Natural killer cell (primary cell): ENCODE results near the gene PLAAT3. TPM values are rescaled to one million over a fixed set of nuclear protein-coding genes. Genes with fewer than 3 reads are reported as not detected.

Experiments
- ATAC-seq, 3 donors: fragments of 150-1000 bp in 2 of 3; fragments of 200-7000 bp in 1 of 3; cut with Tn5 transposase; 1 replicate in 1 of 3; 2 replicates in 2 of 3; pipeline ENCODE4 v1.10.0; 2021; ENCODE audit warnings: mild to moderate bottlenecking in 2 of 3, moderate library complexity in 2 of 3
- DNase-seq, 2 donors: peaks; one replicate each; pipeline versions ENCODE4 v3.0.0 to v3.0.0-alpha.2; 2013 to 2021; ENCODE audit warnings: mixed read lengths in 1 of 2
- H3K27ac ChIP-seq: one replicate; pipeline ENCODE4 v1.5.1; 2013; ENCODE audit warnings: mild to moderate bottlenecking, low read length
- H3K27me3 ChIP-seq: one replicate; pipeline ENCODE4 v1.6.1; 2013; ENCODE audit warnings: low read length; ENCODE audit not compliant: control insufficient read depth, insufficient read depth
- H3K36me3 ChIP-seq: one replicate; pipeline ENCODE4 v1.6.1; 2013; ENCODE audit warnings: low read length; ENCODE audit not compliant: control insufficient read depth, insufficient read depth
- H3K4me1 ChIP-seq: one replicate; pipeline ENCODE4 v1.6.1; 2013; ENCODE audit warnings: low read length; ENCODE audit not compliant: control insufficient read depth, insufficient read depth
- H3K4me3 ChIP-seq: one replicate; pipeline ENCODE4 v1.5.1; 2013; ENCODE audit warnings: low read length
- H3K9me3 ChIP-seq: one replicate; pipeline ENCODE4 v1.6.1; 2013; ENCODE audit warnings: low read length; ENCODE audit not compliant: control insufficient read depth, insufficient read depth
- H3K27ac Mint-ChIP-seq, 2 donors: one replicate each; pipeline ENCODE4 v1.8.0; 2022; ENCODE audit warnings: mild to moderate bottlenecking in 2 of 2, mixed read lengths in 2 of 2, moderate library complexity in 1 of 2
- H3K27me3 Mint-ChIP-seq, 2 donors: one replicate each; pipeline ENCODE4 v1.8.0; 2022; ENCODE audit warnings: low read depth in 2 of 2, mixed read lengths in 2 of 2
- H3K36me3 Mint-ChIP-seq: one replicate; pipeline ENCODE4 v1.8.0; 2022; ENCODE audit warnings: mixed read lengths
- H3K4me1 Mint-ChIP-seq, 2 donors: one replicate each; pipeline ENCODE4 v1.8.0; 2022; ENCODE audit warnings: mixed read lengths in 2 of 2
- H3K4me3 Mint-ChIP-seq: one replicate; pipeline ENCODE4 v1.8.0; 2022; ENCODE audit warnings: mild to moderate bottlenecking, moderate library complexity, mixed read lengths
- H3K9me3 Mint-ChIP-seq, 2 donors: one replicate each; pipeline ENCODE4 v1.8.0; 2022; ENCODE audit warnings: mixed read lengths in 2 of 2
- CTCF ChIP-seq: fragments of 200-600 bp; IDR thresholded peaks from one replicate; pipeline ENCODE4 v1.8.0; 2022; ENCODE audit warnings: antibody characterized with exemption
- WGBS: methylation state at CpG from one replicate; pipeline ENCODE4 v1.1.7; 2013; ENCODE audit warnings: missing lambda C conversion rate; ENCODE audit not compliant: insufficient coverage; 5-methylcytosine and 5-hydroxymethylcytosine counted together
- intact Hi-C: fragments of 100-400 bp; cut with micrococcal nuclease; formaldehyde crosslinking; loops from one replicate; pipeline ENCODE4 v1.14.2; 2022
- total RNA-seq, 4 donors: library from RNA; stranded (reverse); fragments of 120-200 nt in 1 of 4; gene quantifications; one replicate each; pipeline versions ENCODE4 v1.2.3 to v1.2.4, GENCODE V29; 2013 to 2022

The PLAAT3 gene
- total RNA-seq, 3 donors from 2014 or later (not counting 1 experiment from before 2014, with no cell fraction given): 32.5 to 34.1 (median 34.1) TPM

- ATAC-seq (peak; percentile 59 to 71 (median 64)), DNase-seq (peak; percentile 52 to 77)
- WGBS: 4% methylated on average over 10 of the region's 10 CpGs
- Mint-ChIP-seq H3K9me3 (no peaks in the 10 kb centered on the region), H3K27me3 (no peaks in the 10 kb centered on the region), H3K4me3 (peak within 1 kb of the TSS; percentile 96), H3K4me1 (peaks cover 86 to 94% of the 10 kb centered on the region in 2 donors), H3K36me3 (no peaks in the 10 kb centered on the region), H3K27ac (peak within 1 kb of the TSS; percentile 93 to 97)
- no peaks in the 10 kb centered on the region for H3K27me3 ChIP-seq
- H3K9me3 ChIP-seq: no peaks in the 10 kb centered on the region
- H3K36me3 ChIP-seq: peaks cover 12% of the 10 kb centered on the region
- TF ChIP-seq CTCF: no peak
- H3K4me1 ChIP-seq: peaks cover 76% of the 10 kb centered on the region
- H3K4me3 ChIP-seq: peak within 1 kb of the TSS; percentile 75
- peak within 1 kb of the TSS; percentile 86 for H3K27ac ChIP-seq
- intact Hi-C loops: loop anchor here (1.0 to 5.0 kb wide), 3 partner anchors 17 to 76 kb away; partner anchors contain the start of gene PLAAT3
Observed at GRCh38 chr11:63536669-63537292, 77.5 kb downstream of the PLAAT3 start, which contains the start of gene PLAAT4. PLAAT4 (plus strand) TSS chr11:63536808; CDS start chr11:63536869, 61 bp downstream.

GRCh38 chr11:63535734-63536133 lies 78.5 kb downstream of the PLAAT3 start:
- intact Hi-C loops: loop anchor here (1.0 to 5.0 kb wide), 4 partner anchors 18 to 77 kb away; partner anchors contain the start of gene PLAAT3
- H3K4me1 Mint-ChIP-seq: peaks cover 91 to 95% of the 10 kb centered on the region in 2 donors
- Histone ChIP-seq H3K36me3 (peaks cover 12% of the 10 kb centered on the region), H3K27me3 (no peaks in the 10 kb centered on the region), H3K4me1 (peaks cover 81% of the 10 kb centered on the region), H3K4me3 (no peak overlapping the region), H3K9me3 (no peaks in the 10 kb centered on the region), H3K27ac (peak overlapping the region; percentile 86)
- peak overlapping the region; percentile 93 to 97 for H3K27ac Mint-ChIP-seq
- DNase-seq (peak; percentile 48 to 61), ATAC-seq (peak; percentile 23 to 40 (median 28))
- no peak for TF ChIP-seq CTCF
- H3K4me3 Mint-ChIP-seq: peak overlapping the region; percentile 96
- H3K27me3 Mint-ChIP-seq: no peaks in the 10 kb centered on the region
- WGBS: 19% methylated on average over 1 of the region's 1 CpG
- H3K9me3 Mint-ChIP-seq: no peaks in the 10 kb centered on the region
- H3K36me3 Mint-ChIP-seq: no peaks in the 10 kb centered on the region

- peak; percentile 27 to 51 (median 42) for ATAC-seq
- Histone ChIP-seq H3K9me3 (no peaks in the 10 kb centered on the region), H3K27me3 (no peaks in the 10 kb centered on the region), H3K4me1 (peaks cover 80% of the 10 kb centered on the region), H3K4me3 (no peak overlapping the region), H3K27ac (peak overlapping the region; percentile 86), H3K36me3 (peaks cover 9% of the 10 kb centered on the region)
- intact Hi-C loops: loop anchor here (1.0 to 5.0 kb wide), 2 partner anchors 32 to 77 kb away; partner anchors contain the start of gene PLAAT3
- Mint-ChIP-seq H3K36me3 (no peaks in the 10 kb centered on the region), H3K27me3 (no peaks in the 10 kb centered on the region), H3K4me1 (peaks cover 87 to 91% of the 10 kb centered on the region in 2 donors), H3K27ac (peak overlapping the region; percentile 93 to 97), H3K9me3 (no peaks in the 10 kb centered on the region), H3K4me3 (peak overlapping the region; percentile 96)
- 37% methylated on average over 5 of the region's 5 CpGs for WGBS
- TF ChIP-seq CTCF: no peak
- peak; percentile 46 to 62 for DNase-seq
Observed at GRCh38 chr11:63534895-63535461, 79.3 kb downstream of the PLAAT3 start.
